B cell (primary cell): ENCODE measurements around the gene DMPK. TPM values are rescaled to one million over a fixed set of nuclear protein-coding genes. Genes with fewer than 3 reads are reported as not detected.

Experiments used
- ATAC-seq: fragments of 200-7000 bp; cut with Tn5 transposase; one replicate; pipeline ENCODE4 v1.10.0; 2021; ENCODE audit warnings: low read depth, mild to moderate bottlenecking, moderate number of reproducible peaks, moderate library complexity
- CTCF ChIA-PET: fragments of 350-600 bp; sonication (Branson Sonifier 250); formaldehyde crosslinking; loops from one replicate; lab custom pipeline; 2021; ENCODE audit warnings: antibody characterized with exemption, inconsistent platforms; lab: Charles Lee
- POLR2A ChIA-PET: fragments of 350-600 bp; sonication (Branson Sonifier 250); formaldehyde crosslinking; loops from one replicate; lab custom pipeline; 2021; ENCODE audit warnings: antibody characterized with exemption; lab: Charles Lee
- DNase-seq: peaks from one replicate; pipeline ENCODE4 v3.0.0; 2013
- H2AFZ ChIP-seq: 2 replicates; pipeline ENCODE4 v1.6.1; 2012; ENCODE audit warnings: mild to moderate bottlenecking, low read depth, low read length; ENCODE audit not compliant: insufficient read depth, poor library complexity, severe bottlenecking
- H3K27ac ChIP-seq, 2 donors: 1 replicate in 1 of 2; 2 replicates in 1 of 2; pipeline ENCODE4 v1.5.1; 2012 to 2013; ENCODE audit warnings: low read length in 2 of 2, mild to moderate bottlenecking in 2 of 2, moderate library complexity in 1 of 2
- H3K27me3 ChIP-seq, 4 experiments: fragments of 200-600 bp in 1 of 4; sonication (generic) in 1 of 4; replicated peaks in 1 of 4; 1 replicate in 2 of 4; 2 replicates in 2 of 4; pipeline versions ENCODE4 v1.6.1 to v1.7.0; 2013 to 2016; ENCODE audit warnings: low read length in 3 of 4, mild to moderate bottlenecking in 2 of 4, mixed read lengths in 1 of 4, moderate library complexity in 1 of 4; ENCODE audit not compliant: insufficient read depth in 4 of 4, control insufficient read depth in 3 of 4; ENCODE audit errors: control extremely low read depth in 1 of 4
- H3K36me3 ChIP-seq, 2 experiments: replicated peaks in 1 of 2; 1 replicate in 1 of 2; 2 replicates in 1 of 2; pipeline versions ENCODE4 v1.6.1 to v1.7.1; 2013; ENCODE audit warnings: low read length in 1 of 2; ENCODE audit not compliant: insufficient read depth in 2 of 2, control insufficient read depth in 1 of 2; ENCODE audit errors: control extremely low read depth in 1 of 2, extremely low read depth in 1 of 2
- H3K4me1 ChIP-seq, 2 donors: fragments of 200-600 bp in 1 of 2; sonication (generic) in 1 of 2; 1 replicate in 1 of 2; 2 replicates in 1 of 2; pipeline versions ENCODE4 v1.5.1 to v1.6.1; 2013 to 2017; ENCODE audit warnings: low read length in 2 of 2; ENCODE audit not compliant: control insufficient read depth in 2 of 2, insufficient read depth in 2 of 2
- H3K4me2 ChIP-seq: replicated peaks from 2 replicates; pipeline ENCODE3; 2012; ENCODE audit warnings: mild to moderate bottlenecking, low read depth, low read length; ENCODE audit not compliant: poor library complexity, severe bottlenecking
- H3K4me3 ChIP-seq, 5 experiments: fragments of 200-600 bp in 1 of 5; sonication (generic) in 1 of 5; 1 replicate in 3 of 5; 2 replicates in 2 of 5; pipeline versions ENCODE4 v1.5.1 to v1.7.0; 2011 to 2016; ENCODE audit warnings: low read length in 4 of 5, mild to moderate bottlenecking in 4 of 5, low read depth in 2 of 5, control low read depth in 1 of 5, moderate library complexity in 1 of 5; ENCODE audit not compliant: insufficient read depth in 1 of 5; ENCODE audit errors: control extremely low read depth in 1 of 5, extremely low read depth in 1 of 5
- H3K79me2 ChIP-seq: fragments of 200-600 bp; sonication (generic); one replicate; pipeline ENCODE4 v1.6.0; 2016; ENCODE audit warnings: low read length; ENCODE audit not compliant: control insufficient read depth, insufficient read depth
- H3K9ac ChIP-seq: fragments of 200-600 bp; sonication (generic); 2 replicates; pipeline ENCODE4 v1.6.1; 2017; ENCODE audit warnings: mild to moderate bottlenecking, low read length, moderate library complexity
- H3K9me3 ChIP-seq, 3 donors: one replicate each; pipeline versions ENCODE4 v1.6.1 to v1.7.1; 2013; ENCODE audit warnings: low read length in 2 of 3; ENCODE audit not compliant: control insufficient read depth in 2 of 3, insufficient read depth in 1 of 3; ENCODE audit errors: control extremely low read depth in 1 of 3
- H4K20me1 ChIP-seq: 2 replicates; pipeline ENCODE4 v1.6.0; 2012; ENCODE audit warnings: mild to moderate bottlenecking, low read length; ENCODE audit not compliant: insufficient read depth, control insufficient read depth, poor library complexity, severe bottlenecking
- H3K27ac Mint-ChIP-seq: one replicate; pipeline ENCODE4 v1.8.0; 2021; ENCODE audit warnings: mixed read lengths
- H3K27me3 Mint-ChIP-seq: one replicate; pipeline ENCODE4 v1.8.0; 2021; ENCODE audit warnings: mixed read lengths
- H3K4me1 Mint-ChIP-seq: one replicate; pipeline ENCODE4 v1.8.0; 2021; ENCODE audit warnings: mixed read lengths
- H3K4me3 Mint-ChIP-seq: one replicate; pipeline ENCODE4 v1.8.0; 2021; ENCODE audit warnings: mixed read lengths
- H3K9me3 Mint-ChIP-seq: one replicate; pipeline ENCODE4 v1.8.0; 2022; ENCODE audit warnings: mixed read lengths; ENCODE audit not compliant: insufficient read depth
- EZH2 ChIP-seq: IDR thresholded peaks from 2 replicates; pipeline ENCODE4 v1.6.1; 2012; ENCODE audit warnings: borderline replicate concordance, low read depth, mild to moderate bottlenecking, moderate library complexity, low read length; ENCODE audit not compliant: insufficient read depth, poor library complexity, severe bottlenecking
- WGBS: methylation state at CpG from one replicate; pipeline ENCODE4 v1.1.5; 2013; ENCODE audit warnings: missing lambda C conversion rate; ENCODE audit not compliant: insufficient coverage; 5-methylcytosine and 5-hydroxymethylcytosine counted together
- intact Hi-C: fragments of 100-400 bp; cut with micrococcal nuclease; formaldehyde crosslinking; loops from one replicate; pipeline ENCODE4 v1.10.0; 2022
- polyA plus RNA-seq: library from polyadenylated mRNA; depleted of rRNA; stranded (reverse); fragments of >200 nt; gene quantifications from 2 replicates; pipeline ENCODE4 v1.2.3, GENCODE V29; 2012
- total RNA-seq, 2 donors: library from RNA; stranded (reverse); fragments of 120-200 nt in 1 of 2; gene quantifications; 1 replicate in 1 of 2; 2 replicates in 1 of 2; pipeline versions ENCODE4 v1.2.3 to v1.2.4, GENCODE V29; 2013 to 2022
- TF ChIP-seq, protein P1 (sequence below): fragments of 200-600 bp; IDR thresholded peaks from one replicate; pipeline ENCODE4 v1.8.0; 2022; ENCODE audit warnings: antibody characterized with exemption, mild to moderate bottlenecking

The DMPK gene
- total and polyA plus RNA-seq, 2 donors (not counting 1 experiment from before 2014, with no cell fraction given) = 28.7 to 58.3 TPM

GRCh38 chr19:45767881-45768654, 14.2 kb downstream of the DMPK start:
- Histone ChIP-seq H3K36me3 (no peaks in the 10 kb centered on the region), H3K9ac (peak overlapping the region; percentile 78), H2AFZ (peak overlapping the region; percentile 93), H3K79me2 (no peaks in the 10 kb centered on the region), H3K4me2 (peak overlapping the region; percentile 96), H3K4me3 (peak overlapping the region in 4 of 5 experiments; percentile 31 to 84 (median 76)), H3K27ac (no peak overlapping the region), H3K9me3 (peaks cover 0 to 3% (median 0%) of the 10 kb centered on the region in 3 donors), H3K4me1 (peaks cover 12 to 31% of the 10 kb centered on the region in 2 donors), H3K27me3 (peaks cover 0 to 36% (median 8%) of the 10 kb centered on the region in 4 experiments), H4K20me1 (no peaks in the 10 kb centered on the region)
- DNase-seq (peak; percentile 69), ATAC-seq (no peak)
- 4% methylated on average over 102 of the region's 102 CpGs for WGBS
- Mint-ChIP-seq H3K27me3 (peaks cover 10% of the 10 kb centered on the region), H3K9me3 (no peaks in the 10 kb centered on the region), H3K4me3 (peak overlapping the region; percentile 76), H3K27ac (no peak overlapping the region), H3K4me1 (peaks cover 24% of the 10 kb centered on the region)
- TF ChIP-seq, protein P1, sequence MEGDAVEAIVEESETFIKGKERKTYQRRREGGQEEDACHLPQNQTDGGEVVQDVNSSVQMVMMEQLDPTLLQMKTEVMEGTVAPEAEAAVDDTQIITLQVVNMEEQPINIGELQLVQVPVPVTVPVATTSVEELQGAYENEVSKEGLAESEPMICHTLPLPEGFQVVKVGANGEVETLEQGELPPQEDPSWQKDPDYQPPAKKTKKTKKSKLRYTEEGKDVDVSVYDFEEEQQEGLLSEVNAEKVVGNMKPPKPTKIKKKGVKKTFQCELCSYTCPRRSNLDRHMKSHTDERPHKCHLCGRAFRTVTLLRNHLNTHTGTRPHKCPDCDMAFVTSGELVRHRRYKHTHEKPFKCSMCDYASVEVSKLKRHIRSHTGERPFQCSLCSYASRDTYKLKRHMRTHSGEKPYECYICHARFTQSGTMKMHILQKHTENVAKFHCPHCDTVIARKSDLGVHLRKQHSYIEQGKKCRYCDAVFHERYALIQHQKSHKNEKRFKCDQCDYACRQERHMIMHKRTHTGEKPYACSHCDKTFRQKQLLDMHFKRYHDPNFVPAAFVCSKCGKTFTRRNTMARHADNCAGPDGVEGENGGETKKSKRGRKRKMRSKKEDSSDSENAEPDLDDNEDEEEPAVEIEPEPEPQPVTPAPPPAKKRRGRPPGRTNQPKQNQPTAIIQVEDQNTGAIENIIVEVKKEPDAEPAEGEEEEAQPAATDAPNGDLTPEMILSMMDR = no peak
- TF ChIP-seq EZH2 = no peak
- ChIA-PET CTCF (interaction anchor here (1.5 to 8.3 kb wide), 6 partner anchors 25 to 114 kb away, joined by 3 to 302 read pairs (median 16); partner anchors contain the start of genes DMWD, QPCTL and SNRPD2), POLR2A (interaction anchor here (0.5 to 3.9 kb wide), 4 partner anchors 24 to 95 kb away, joined by 3 to 23 read pairs (median 12); partner anchors contain the start of genes DMWD and SYMPK)
- intact Hi-C loops = loop anchor here (2.0 kb wide), 1 partner anchor 37 kb away; the partner anchor contains the start of gene FBXO46
